GM23248 (cell line): ENCODE measurements around the gene CTIF.

ENCODE experiments used
- EZH2 ChIP-seq: fragments of 200-600 bp; sonication (generic); IDR thresholded peaks from 2 replicates; pipeline ENCODE4 v1.6.1; 2018; ENCODE audit warnings: antibody characterized with exemption, mild to moderate bottlenecking; ENCODE audit not compliant: insufficient read depth, poor library complexity, severe bottlenecking
- EZH2phosphoT487 ChIP-seq: fragments of 200-600 bp; sonication (generic); IDR thresholded peaks from 2 replicates; pipeline ENCODE4 v1.6.1; 2018; ENCODE audit warnings: antibody characterized with exemption, moderate library complexity, mild to moderate bottlenecking, low read depth; ENCODE audit not compliant: insufficient read depth

GRCh38 chr18:48785736-48786454 is 247.1 kb downstream of the CTIF start:
- no peak for TF ChIP-seq EZH2
- TF ChIP-seq EZH2phosphoT487, result no peak
